HEK293 (cell line): ENCODE results near the gene SFMBT2.

ENCODE experiments used
- ZNF202 ChIP-seq: fragments of 450-650 bp; formaldehyde crosslinking; IDR thresholded peaks from 2 replicates; pipeline ENCODE4 v1.5.1; 2016; ENCODE audit warnings: missing biosample characterization, missing genetic modification characterization, borderline replicate concordance
- ZNF354C ChIP-seq: fragments of 450-650 bp; formaldehyde crosslinking; IDR thresholded peaks from 2 replicates; pipeline ENCODE4 v1.5.1; 2016; ENCODE audit warnings: missing biosample characterization, missing genetic modification characterization, low read depth, borderline replicate concordance
- ZNF530 ChIP-seq: fragments of 450-650 bp; formaldehyde crosslinking; IDR thresholded peaks from 2 replicates; pipeline ENCODE4 v1.5.1; 2016; ENCODE audit warnings: low read depth, missing biosample characterization, missing genetic modification characterization
- ZNF830 ChIP-seq: fragments of 450-650 bp; IDR thresholded peaks from 2 replicates; pipeline ENCODE4 v1.5.0; 2018; ENCODE audit warnings: missing biosample characterization, missing genetic modification characterization, low read depth, mild to moderate bottlenecking, moderate library complexity
- TF ChIP-seq, protein P1 (sequence below): fragments of 450-650 bp; formaldehyde crosslinking; IDR thresholded peaks from 2 replicates; pipeline ENCODE4 v1.5.1; 2016; ENCODE audit warnings: missing biosample characterization, missing genetic modification characterization

DNA sequence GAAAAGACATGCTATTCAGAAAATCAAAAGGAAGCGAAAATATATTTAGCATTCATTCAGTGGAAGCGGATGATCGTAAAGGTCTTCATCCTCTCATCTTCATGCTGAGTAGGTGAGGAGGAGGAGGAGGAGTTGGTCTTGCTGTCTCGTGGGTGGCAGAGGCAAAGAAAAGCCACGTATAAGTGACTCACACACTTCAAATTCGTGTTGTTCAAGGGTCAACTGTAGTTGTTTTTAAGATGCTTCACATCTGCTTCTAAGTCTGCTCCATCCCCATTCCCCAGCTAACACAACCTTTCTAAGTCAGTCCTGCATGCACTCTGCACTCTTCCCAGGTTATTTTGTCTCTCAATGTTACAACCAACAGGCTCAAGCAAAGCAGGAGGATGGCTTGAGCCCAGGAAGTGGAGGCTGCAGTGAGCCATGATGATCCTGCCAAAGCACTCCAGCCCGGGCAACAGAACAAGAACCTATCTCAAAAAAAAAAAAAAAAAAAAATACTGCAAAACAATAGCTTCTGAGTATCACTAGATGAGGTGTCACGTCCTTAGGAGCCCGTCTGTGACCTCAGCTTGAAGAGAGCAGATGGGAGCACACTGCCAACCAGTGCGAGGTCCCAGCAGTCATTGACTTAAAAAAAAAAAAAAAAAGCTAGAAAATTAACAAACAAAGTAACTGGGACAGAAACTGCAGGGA is 70.5 kb downstream of the SFMBT2 start:
- TF ChIP-seq, protein P1, sequence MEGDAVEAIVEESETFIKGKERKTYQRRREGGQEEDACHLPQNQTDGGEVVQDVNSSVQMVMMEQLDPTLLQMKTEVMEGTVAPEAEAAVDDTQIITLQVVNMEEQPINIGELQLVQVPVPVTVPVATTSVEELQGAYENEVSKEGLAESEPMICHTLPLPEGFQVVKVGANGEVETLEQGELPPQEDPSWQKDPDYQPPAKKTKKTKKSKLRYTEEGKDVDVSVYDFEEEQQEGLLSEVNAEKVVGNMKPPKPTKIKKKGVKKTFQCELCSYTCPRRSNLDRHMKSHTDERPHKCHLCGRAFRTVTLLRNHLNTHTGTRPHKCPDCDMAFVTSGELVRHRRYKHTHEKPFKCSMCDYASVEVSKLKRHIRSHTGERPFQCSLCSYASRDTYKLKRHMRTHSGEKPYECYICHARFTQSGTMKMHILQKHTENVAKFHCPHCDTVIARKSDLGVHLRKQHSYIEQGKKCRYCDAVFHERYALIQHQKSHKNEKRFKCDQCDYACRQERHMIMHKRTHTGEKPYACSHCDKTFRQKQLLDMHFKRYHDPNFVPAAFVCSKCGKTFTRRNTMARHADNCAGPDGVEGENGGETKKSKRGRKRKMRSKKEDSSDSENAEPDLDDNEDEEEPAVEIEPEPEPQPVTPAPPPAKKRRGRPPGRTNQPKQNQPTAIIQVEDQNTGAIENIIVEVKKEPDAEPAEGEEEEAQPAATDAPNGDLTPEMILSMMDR (tag by site-specific recombination): no peak
- TF ChIP-seq ZNF202 (tag by site-specific recombination) (no peak), ZNF830 (tag by site-specific recombination) (no peak), ZNF530 (tag by site-specific recombination) (no peak), ZNF354C (no peak)
